LNCaP clone FGC (cell line): ENCODE data around the gene SPCS1.

Experiments used
- DNase-seq: peaks from one replicate; pipeline ENCODE4 v3.0.0-alpha.2; 2011; ENCODE audit warnings: low read depth
- H3K4me3 ChIP-seq: 2 replicates; pipeline ENCODE4 v1.5.1; 2011; ENCODE audit warnings: mild to moderate bottlenecking, low read depth, low read length, control low read depth
- TF ChIP-seq, protein P1 (sequence below): IDR thresholded peaks from 2 replicates; pipeline ENCODE4 v1.5.1; 2012; ENCODE audit warnings: mild to moderate bottlenecking; ENCODE audit not compliant: control insufficient read depth, insufficient read depth; ENCODE audit errors: extremely low read depth

SPCS1 gene

DNA sequence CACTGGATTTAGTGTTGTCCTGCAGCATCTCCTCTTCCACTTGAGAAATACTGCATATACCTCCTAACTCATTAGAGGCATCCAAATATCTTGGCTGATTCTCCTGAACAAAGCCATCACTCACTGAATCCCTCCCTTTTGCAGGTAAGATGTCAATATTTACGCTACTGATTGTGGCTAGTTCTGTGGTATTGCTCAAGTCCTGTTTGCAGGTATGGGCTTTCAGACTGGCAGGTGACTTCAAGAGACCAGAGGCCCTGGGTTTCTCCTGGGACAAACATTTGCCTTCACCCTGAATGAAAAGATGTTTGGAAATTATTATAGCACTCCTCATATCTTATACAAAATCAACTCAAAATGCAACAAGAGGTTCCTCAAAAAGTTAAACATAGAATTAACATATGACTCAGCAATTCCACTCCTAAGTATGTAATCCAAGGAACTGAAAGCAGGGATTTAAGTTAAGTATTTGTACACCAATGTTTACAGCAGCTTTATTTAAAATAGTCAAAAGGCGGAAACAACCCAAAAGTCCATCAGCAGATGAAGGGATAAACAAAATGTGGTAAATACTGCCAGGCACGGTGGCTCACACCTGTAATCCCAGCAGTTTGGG, 46.2 kb downstream of the SPCS1 start:
- TF ChIP-seq, protein P1, sequence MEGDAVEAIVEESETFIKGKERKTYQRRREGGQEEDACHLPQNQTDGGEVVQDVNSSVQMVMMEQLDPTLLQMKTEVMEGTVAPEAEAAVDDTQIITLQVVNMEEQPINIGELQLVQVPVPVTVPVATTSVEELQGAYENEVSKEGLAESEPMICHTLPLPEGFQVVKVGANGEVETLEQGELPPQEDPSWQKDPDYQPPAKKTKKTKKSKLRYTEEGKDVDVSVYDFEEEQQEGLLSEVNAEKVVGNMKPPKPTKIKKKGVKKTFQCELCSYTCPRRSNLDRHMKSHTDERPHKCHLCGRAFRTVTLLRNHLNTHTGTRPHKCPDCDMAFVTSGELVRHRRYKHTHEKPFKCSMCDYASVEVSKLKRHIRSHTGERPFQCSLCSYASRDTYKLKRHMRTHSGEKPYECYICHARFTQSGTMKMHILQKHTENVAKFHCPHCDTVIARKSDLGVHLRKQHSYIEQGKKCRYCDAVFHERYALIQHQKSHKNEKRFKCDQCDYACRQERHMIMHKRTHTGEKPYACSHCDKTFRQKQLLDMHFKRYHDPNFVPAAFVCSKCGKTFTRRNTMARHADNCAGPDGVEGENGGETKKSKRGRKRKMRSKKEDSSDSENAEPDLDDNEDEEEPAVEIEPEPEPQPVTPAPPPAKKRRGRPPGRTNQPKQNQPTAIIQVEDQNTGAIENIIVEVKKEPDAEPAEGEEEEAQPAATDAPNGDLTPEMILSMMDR = no peak
- no peak overlapping the region for H3K4me3 ChIP-seq
- DNase-seq = no peak

- no peak for DNase-seq
- TF ChIP-seq, protein P1 = no peak
- no peak overlapping the region for H3K4me3 ChIP-seq
These were observed 48.5 kb downstream of the SPCS1 start for GRCh38 chr3:52754373-52754772.

DNA sequence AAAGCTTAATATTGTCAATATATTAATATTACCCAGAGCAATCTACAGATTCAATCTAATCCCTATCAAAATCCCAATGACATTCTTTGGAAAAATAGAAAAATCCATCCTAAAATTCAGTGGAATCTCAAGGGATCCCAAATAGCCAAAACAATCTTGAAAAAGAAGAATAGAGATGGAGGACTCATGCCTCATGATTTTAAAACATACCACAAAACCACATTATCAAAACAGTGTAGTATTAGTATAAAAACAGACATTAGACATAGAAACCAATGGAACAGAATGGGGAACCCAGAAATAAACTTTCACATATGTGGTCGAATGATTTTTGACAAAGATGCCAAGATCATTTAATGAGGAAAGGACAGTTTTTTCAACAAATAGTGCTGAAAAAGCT, 50.2 kb downstream of the SPCS1 start:
- TF ChIP-seq, protein P1 = no peak
- no peak for DNase-seq
- H3K4me3 ChIP-seq = no peak overlapping the region
